Measurements from ENCODE around the gene FLCN. TPM values are rescaled to one million over a fixed set of nuclear protein-coding genes. Genes with fewer than 3 reads are reported as not detected.
"Not testable (repeated sequence)": the region's sequence is repeated elsewhere in the genome, so short reads cannot be mapped to it uniquely, and the experiment has no call there.

The FLCN gene
- total RNA-seq, 1 donor from 2014 or later: 82.0 TPM

GRCh38 chr17:17186551-17187505, 50.1 kb downstream of the FLCN start:
- Histone ChIP-seq H3K4me3 (no peak overlapping the region), H3K36me3 (peaks cover 0 to 45% of the 10 kb centered on the region in 2 donors), H3K4me1 (peaks cover 34% of the 10 kb centered on the region), H3K9me3 (no peaks in the 10 kb centered on the region), H3K27ac (no peak overlapping the region), H3K27me3 (no peaks in the 10 kb centered on the region)
- intact Hi-C loops (cut with DNase I): no loop called here
- TF ChIP-seq POLR2AphosphoS5 (IDR thresholded peaks at IDR 0.05; ENCODE audit: insufficient read depth in 1 of 2, low read depth in 1 of 2) (no peak), POLR2A (IDR thresholded peaks at IDR 0.05) (no peak)
- TF ChIP-seq, protein P1, sequence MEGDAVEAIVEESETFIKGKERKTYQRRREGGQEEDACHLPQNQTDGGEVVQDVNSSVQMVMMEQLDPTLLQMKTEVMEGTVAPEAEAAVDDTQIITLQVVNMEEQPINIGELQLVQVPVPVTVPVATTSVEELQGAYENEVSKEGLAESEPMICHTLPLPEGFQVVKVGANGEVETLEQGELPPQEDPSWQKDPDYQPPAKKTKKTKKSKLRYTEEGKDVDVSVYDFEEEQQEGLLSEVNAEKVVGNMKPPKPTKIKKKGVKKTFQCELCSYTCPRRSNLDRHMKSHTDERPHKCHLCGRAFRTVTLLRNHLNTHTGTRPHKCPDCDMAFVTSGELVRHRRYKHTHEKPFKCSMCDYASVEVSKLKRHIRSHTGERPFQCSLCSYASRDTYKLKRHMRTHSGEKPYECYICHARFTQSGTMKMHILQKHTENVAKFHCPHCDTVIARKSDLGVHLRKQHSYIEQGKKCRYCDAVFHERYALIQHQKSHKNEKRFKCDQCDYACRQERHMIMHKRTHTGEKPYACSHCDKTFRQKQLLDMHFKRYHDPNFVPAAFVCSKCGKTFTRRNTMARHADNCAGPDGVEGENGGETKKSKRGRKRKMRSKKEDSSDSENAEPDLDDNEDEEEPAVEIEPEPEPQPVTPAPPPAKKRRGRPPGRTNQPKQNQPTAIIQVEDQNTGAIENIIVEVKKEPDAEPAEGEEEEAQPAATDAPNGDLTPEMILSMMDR (IDR thresholded peaks at IDR 0.05): no peak
- DNase-seq (ENCODE audit: extremely low spot score in 2 of 2): no peak

DNA sequence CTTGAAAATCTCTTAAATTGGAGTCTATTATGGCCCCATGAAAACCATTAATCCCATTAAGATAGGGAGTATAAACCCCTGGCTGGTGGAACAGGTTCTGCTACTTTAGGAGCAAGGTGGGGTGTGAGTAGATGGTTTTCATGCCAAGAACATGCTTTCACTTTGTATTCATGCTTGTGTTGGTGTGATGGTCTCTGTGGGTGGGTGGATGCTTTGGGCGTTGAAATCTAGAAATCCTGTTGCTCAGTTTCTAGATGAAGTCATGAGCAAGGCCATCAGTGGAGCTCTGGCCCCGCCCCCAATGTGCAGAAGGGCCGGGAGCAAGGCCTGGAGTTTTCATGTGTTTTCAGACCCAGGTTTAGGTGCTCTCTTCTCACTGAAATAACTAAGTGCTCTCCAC, 50.9 kb downstream of the FLCN start:
- Histone ChIP-seq H3K4me3 (no peak overlapping the region), H3K36me3 (peaks cover 0 to 53% of the 10 kb centered on the region in 2 donors), H3K27ac (no peak overlapping the region), H3K4me1 (peaks cover 28% of the 10 kb centered on the region), H3K9me3 (no peaks in the 10 kb centered on the region), H3K27me3 (no peaks in the 10 kb centered on the region)
- intact Hi-C loops (cut with DNase I): no loop called here
- no peak for DNase-seq (ENCODE audit: extremely low spot score in 2 of 2)
- TF ChIP-seq POLR2A (IDR thresholded peaks at IDR 0.05) (no peak), POLR2AphosphoS5 (IDR thresholded peaks at IDR 0.05; ENCODE audit: insufficient read depth in 1 of 2, low read depth in 1 of 2) (peak in 1 of 2 donors; percentile 11)

DNA sequence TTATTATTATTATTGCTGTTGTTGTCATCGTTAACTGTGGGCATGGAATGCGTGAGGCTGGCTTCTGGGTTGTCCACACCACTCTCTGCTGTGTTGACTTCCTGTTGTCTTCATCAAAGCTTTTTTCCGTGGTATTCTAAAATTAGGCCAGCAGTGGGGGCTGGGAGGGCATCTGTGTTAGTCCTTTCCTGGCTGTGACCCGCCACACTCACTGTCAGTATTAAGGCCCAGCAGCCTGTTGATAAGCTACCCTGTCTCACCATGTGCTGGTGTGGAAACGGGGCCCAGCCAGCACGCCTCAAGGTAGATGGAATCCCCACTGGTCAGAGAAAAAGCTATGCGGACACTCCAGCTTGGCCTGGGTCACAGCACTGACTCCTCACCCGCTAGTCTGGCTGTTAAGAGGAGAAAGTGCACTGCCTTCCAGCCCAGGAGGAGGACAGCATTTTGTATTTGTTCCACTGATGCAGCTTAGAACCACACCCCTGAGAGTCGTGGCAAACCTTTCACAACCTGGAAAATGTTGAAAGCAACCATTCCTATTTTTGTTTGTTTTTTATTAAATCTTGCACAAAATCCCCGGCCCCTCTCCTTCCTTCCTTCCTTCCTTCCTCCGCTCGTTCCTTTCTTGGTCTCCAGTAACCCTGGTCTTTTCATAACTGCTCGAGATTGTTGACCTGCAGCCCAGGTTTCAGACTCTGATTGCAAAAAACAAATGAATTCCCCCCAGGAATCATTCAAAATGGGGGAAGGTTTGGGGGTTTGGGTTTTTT, 51.8 kb downstream of the FLCN start:
- H3K27ac ChIP-seq; H3K27me3 ChIP-seq; intact Hi-C loops (cut with DNase I); H3K4me3 ChIP-seq; H3K9me3 ChIP-seq; DNase-seq (ENCODE audit: extremely low spot score in 2 of 2): not testable (repeated sequence)
- peaks cover 25% of the 10 kb centered on the region for H3K4me1 ChIP-seq
- peaks cover 0 to 61% of the 10 kb centered on the region in 2 donors for H3K36me3 ChIP-seq

DNA sequence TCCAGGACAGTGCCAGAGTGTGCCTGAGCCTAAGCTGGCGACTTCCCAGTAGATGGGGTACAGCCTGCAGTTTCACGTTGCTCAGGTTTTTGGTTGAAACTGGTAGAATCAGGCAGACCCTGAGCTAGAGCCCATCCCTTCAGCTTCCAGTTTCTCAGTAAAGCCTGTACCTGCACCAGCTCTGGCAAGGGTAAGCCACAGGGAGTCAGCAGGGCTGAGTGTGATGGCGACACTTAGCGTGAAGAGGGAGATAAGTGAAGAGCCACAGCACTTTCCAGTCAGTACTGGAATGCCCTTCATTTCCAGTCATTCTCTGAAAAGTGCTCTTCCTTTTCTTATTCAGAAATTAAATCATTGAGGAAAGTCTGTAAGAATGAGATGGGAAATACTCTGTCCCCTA, 53.2 kb downstream of the FLCN start:
- intact Hi-C loops (cut with DNase I): no loop called here
- Histone ChIP-seq H3K27ac (no peak overlapping the region), H3K27me3 (no peaks in the 10 kb centered on the region), H3K36me3 (peaks cover 0 to 71% of the 10 kb centered on the region in 2 donors), H3K4me1 (peaks cover 22% of the 10 kb centered on the region), H3K9me3 (no peaks in the 10 kb centered on the region), H3K4me3 (no peak overlapping the region)
- DNase-seq (ENCODE audit: extremely low spot score in 2 of 2): no peak
- TF ChIP-seq POLR2AphosphoS5 (IDR thresholded peaks at IDR 0.05; ENCODE audit: insufficient read depth in 1 of 2, low read depth in 1 of 2): no peak
- TF ChIP-seq POLR2A (IDR thresholded peaks at IDR 0.05): no peak
- TF ChIP-seq, protein P1 (IDR thresholded peaks at IDR 0.05): no peak

DNA sequence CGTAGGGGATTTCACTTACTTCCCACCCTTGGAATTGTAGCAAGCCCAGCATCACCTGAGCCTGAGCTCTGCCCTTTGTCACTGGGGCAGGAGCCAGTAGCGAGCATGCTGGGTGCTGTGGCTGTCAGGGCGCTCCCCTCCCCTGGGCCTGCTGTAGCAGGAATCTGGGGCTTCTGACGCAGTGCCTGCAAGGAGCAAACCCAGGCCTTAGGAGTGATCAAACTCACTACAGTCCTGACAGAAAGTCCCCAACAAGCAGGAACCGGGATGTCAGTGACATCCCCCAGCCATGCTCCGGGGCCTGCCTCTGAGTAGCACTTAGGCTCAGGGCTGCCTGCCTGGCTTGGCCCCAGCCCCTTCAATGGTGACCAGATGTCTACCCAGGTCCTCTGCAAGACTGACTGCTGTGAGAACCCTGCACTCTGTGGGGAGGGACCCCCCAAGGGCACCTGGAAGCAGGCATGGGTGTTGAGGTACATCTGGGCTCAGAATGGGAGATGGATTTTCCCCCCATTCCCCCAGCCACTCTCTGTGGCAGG, 54.3 kb downstream of the FLCN start:
- intact Hi-C loops (cut with DNase I): no loop called here

More for the DNA sequence above, 54.3 kb downstream of the FLCN start:
- no peak overlapping the region for H3K27ac ChIP-seq
- H3K27me3 ChIP-seq: no peaks in the 10 kb centered on the region
- H3K9me3 ChIP-seq: no peaks in the 10 kb centered on the region
- H3K36me3 ChIP-seq: peaks cover 0 to 77% of the 10 kb centered on the region in 2 donors
- TF ChIP-seq POLR2A (IDR thresholded peaks at IDR 0.05) (no peak), POLR2AphosphoS5 (IDR thresholded peaks at IDR 0.05; ENCODE audit: insufficient read depth in 1 of 2, low read depth in 1 of 2) (no peak)
- TF ChIP-seq, protein P1 (IDR thresholded peaks at IDR 0.05): no peak
- no peak for DNase-seq (ENCODE audit: extremely low spot score in 2 of 2)
- peaks cover 22% of the 10 kb centered on the region for H3K4me1 ChIP-seq
- no peak overlapping the region for H3K4me3 ChIP-seq

All from vagina (tissue), 2 donors.